WTC11 (cell line): ENCODE results near the gene PRCD. TPM values are rescaled to one million over a fixed set of nuclear protein-coding genes. Genes with fewer than 3 reads are reported as not detected.

Experiments
- ATAC-seq: fragments of 200-7000 bp; cut with Tn5 transposase; 2 replicates; pipeline ENCODE4 v1.10.0; 2021; ENCODE audit warnings: mild to moderate bottlenecking, moderate library complexity
- CTCF ChIA-PET: fragments of 300-600 bp; sonication (Branson Sonifier 250); formaldehyde crosslinking; loops from one replicate; lab custom pipeline; 2021; ENCODE audit warnings: antibody characterized with exemption; lab: Charles Lee
- POLR2A ChIA-PET: fragments of 350-600 bp; sonication (Branson Sonifier 250); formaldehyde crosslinking; loops from one replicate; lab custom pipeline; 2021; ENCODE audit warnings: antibody characterized with exemption; lab: Charles Lee
- DNase-seq: peaks from one replicate; pipeline ENCODE4 v3.0.0; 2021; ENCODE audit warnings: low spot score
- H3K27ac Mint-ChIP-seq: 2 replicates; pipeline ENCODE4 v1.8.0; 2021; ENCODE audit warnings: mixed read lengths
- H3K27me3 Mint-ChIP-seq: 2 replicates; pipeline ENCODE4 v1.8.0; 2021; ENCODE audit warnings: low read depth, mild to moderate bottlenecking, moderate library complexity, mixed read lengths
- H3K36me3 Mint-ChIP-seq: 2 replicates; pipeline ENCODE4 v1.8.0; 2021; ENCODE audit warnings: mixed read lengths
- H3K4me1 Mint-ChIP-seq: 2 replicates; pipeline ENCODE4 v1.8.0; 2022; ENCODE audit warnings: mixed read lengths
- H3K4me3 Mint-ChIP-seq: 2 replicates; pipeline ENCODE4 v1.8.0; 2021; ENCODE audit warnings: mild to moderate bottlenecking, moderate library complexity, mixed read lengths
- H3K9me3 Mint-ChIP-seq: 2 replicates; pipeline ENCODE4 v1.8.0; 2021; ENCODE audit warnings: mixed read lengths
- ELF4 ChIP-seq: sonication (generic); formaldehyde crosslinking; IDR thresholded peaks from 2 replicates; pipeline ENCODE4 v1.8.1; 2022; ENCODE audit warnings: low read depth, mild to moderate bottlenecking, moderate library complexity, missing genetic modification reagents
- ETV6 ChIP-seq: sonication (generic); formaldehyde crosslinking; IDR thresholded peaks from 2 replicates; pipeline ENCODE4 v1.8.1; 2022; ENCODE audit warnings: mild to moderate bottlenecking, missing genetic modification reagents
- IRF2 ChIP-seq: sonication (generic); formaldehyde crosslinking; IDR thresholded peaks from 2 replicates; pipeline ENCODE4 v1.8.0; 2022; ENCODE audit warnings: low read depth, missing genetic modification reagents, borderline replicate concordance
- PRRX2 ChIP-seq: fragments of 250-450 bp; sonication (Bioruptor Pico); IDR thresholded peaks from 2 replicates; pipeline ENCODE4 v1.8.0; 2021; ENCODE audit warnings: mild to moderate bottlenecking
- SP1 ChIP-seq: sonication (generic); formaldehyde crosslinking; conservative IDR thresholded peaks from 2 replicates; pipeline ENCODE4 v1.8.1; 2022; ENCODE audit warnings: missing genetic modification reagents
- TCF7 ChIP-seq: sonication (generic); formaldehyde crosslinking; IDR thresholded peaks from 2 replicates; pipeline ENCODE4 v1.8.0; 2022; ENCODE audit warnings: mild to moderate bottlenecking, low read depth, missing genetic modification reagents, moderate library complexity
- ZBTB21 ChIP-seq: sonication (generic); formaldehyde crosslinking; IDR thresholded peaks from 2 replicates; pipeline ENCODE4 v1.8.1; 2023; ENCODE audit warnings: mild to moderate bottlenecking, missing genetic modification reagents, borderline replicate concordance
- ZNF138 ChIP-seq: sonication (generic); formaldehyde crosslinking; conservative IDR thresholded peaks from 2 replicates; pipeline ENCODE4 v1.8.1; 2022; ENCODE audit warnings: mild to moderate bottlenecking, moderate library complexity, missing genetic modification reagents
- ZNF219 ChIP-seq: sonication (generic); formaldehyde crosslinking; IDR thresholded peaks from 2 replicates; pipeline ENCODE4 v1.8.0; 2023; ENCODE audit warnings: missing genetic modification reagents, mild to moderate bottlenecking, borderline replicate concordance
- total RNA-seq: library from RNA; stranded (reverse); gene quantifications from 3 replicates; pipeline ENCODE4 v1.2.3, GENCODE V29; 2021
- TF ChIP-seq, protein P1 (sequence below): sonication (generic); formaldehyde crosslinking; IDR thresholded peaks from 2 replicates; pipeline ENCODE4 v1.8.1; 2022; ENCODE audit warnings: mild to moderate bottlenecking, moderate library complexity, missing genetic modification reagents
- TF ChIP-seq, protein P2 (sequence below): fragments of 250-450 bp; sonication (Bioruptor Pico); conservative IDR thresholded peaks from 2 replicates; pipeline ENCODE4 v1.9.0; 2021; ENCODE audit warnings: mild to moderate bottlenecking
- TF ChIP-seq, protein P3 (sequence below): sonication (generic); formaldehyde crosslinking; IDR thresholded peaks from 2 replicates; pipeline ENCODE4 v1.8.1; 2023; ENCODE audit warnings: mild to moderate bottlenecking, missing genetic modification reagents, moderate library complexity
- TF ChIP-seq, protein P4 (sequence below): sonication (generic); formaldehyde crosslinking; IDR thresholded peaks from 2 replicates; pipeline ENCODE4 v1.8.1; 2023; ENCODE audit warnings: mild to moderate bottlenecking, missing genetic modification reagents
- TF ChIP-seq, protein P5 (sequence below): sonication (generic); formaldehyde crosslinking; IDR thresholded peaks from 2 replicates; pipeline ENCODE4 v1.8.1; 2023; ENCODE audit warnings: mild to moderate bottlenecking, missing genetic modification reagents

The PRCD gene
- total RNA-seq, 1 experiment from 2014 or later: 2.7 TPM

DNA sequence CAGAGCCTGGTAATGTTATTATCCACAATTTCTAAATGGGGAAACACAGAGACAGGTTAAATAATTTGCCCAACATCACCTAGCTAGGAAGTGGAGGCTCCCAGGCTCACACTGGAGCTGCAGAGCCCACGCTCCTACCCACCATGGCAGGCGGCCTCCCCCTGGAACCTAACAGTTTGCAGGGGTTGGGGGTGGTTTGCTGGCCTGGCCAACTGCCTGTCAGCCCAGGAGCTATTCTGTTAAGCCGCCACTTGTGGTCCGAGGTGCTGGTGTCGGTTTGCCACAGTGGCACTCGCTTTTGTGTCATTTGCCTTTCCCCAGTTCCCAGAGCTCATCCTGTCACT lies 3.6 kb downstream of the PRCD start:
- no peak for DNase-seq
- no peak overlapping the region for H3K27ac Mint-ChIP-seq
- no peak overlapping the region for H3K4me3 Mint-ChIP-seq
- H3K27me3 Mint-ChIP-seq: peaks cover 22% of the 10 kb centered on the region
- POLR2A ChIA-PET: interaction anchor here (0.6 to 1.4 kb wide), 2 partner anchors 15 to 45 kb away, joined by 3 to 4 read pairs; no protein-coding TSS in a partner anchor
- no peak for TF ChIP-seq IRF2
- TF ChIP-seq ZBTB21 (CRISPR knock-in tag): no peak
- TF ChIP-seq ZNF219 (CRISPR knock-in tag): no peak
- 0 out of 2 replicates have a peak, but pooled peaks have one; percentile 31 for TF ChIP-seq ETV6
- TF ChIP-seq, all 79 proteins: peak for 1
- CTCF ChIA-PET: interaction anchor here (0.9 to 5.4 kb wide), 9 partner anchors 9 to 165 kb away, joined by 3 to 81 read pairs (median 4); no protein-coding TSS in a partner anchor
- no peaks in the 10 kb centered on the region; the same call in 1 of the 2 replicates for H3K36me3 Mint-ChIP-seq
- H3K4me1 Mint-ChIP-seq: peaks cover 40% of the 10 kb centered on the region
- H3K9me3 Mint-ChIP-seq: no peaks in the 10 kb centered on the region
- no peak for ATAC-seq

DNA sequence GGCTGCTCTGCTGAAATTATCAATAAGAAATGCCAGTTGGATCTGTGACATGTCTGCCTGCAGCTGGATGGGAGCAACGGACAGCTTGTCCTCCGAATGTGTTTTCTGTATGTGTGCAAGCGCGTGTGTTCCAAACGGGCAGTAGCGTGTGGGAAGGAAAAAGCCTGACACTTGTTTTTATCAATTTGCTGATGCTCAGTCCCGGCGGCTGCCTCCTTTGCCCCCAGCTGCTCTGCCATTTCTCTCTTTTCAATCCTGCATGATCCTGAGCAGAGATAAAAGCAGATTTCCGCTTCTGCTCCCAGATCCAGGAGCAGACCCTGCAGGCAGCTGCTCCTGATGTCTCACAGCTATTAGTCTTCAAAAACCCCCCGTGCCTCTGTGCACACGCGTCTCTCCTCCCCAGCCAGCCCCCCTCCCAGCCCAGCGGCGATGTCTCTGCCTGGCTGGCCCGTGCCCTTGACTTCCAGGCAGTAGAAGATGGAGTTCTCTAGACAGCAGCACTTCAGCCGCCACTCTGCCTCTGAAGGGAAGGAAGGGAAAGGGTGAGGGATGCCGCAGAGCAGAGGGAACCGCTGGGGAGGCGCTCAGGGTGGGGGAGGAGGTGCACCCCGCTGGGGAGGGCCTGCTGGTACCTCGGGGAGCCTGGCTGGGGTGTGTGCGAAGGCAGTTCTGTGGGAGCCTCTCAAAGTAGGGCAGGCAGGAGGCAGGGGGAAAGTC lies 4.1 kb downstream of the PRCD start:
- Mint-ChIP-seq H3K9me3 (no peaks in the 10 kb centered on the region), H3K27me3 (peaks cover 17% of the 10 kb centered on the region), H3K36me3 (no peaks in the 10 kb centered on the region; the same call in 1 of the 2 replicates), H3K4me3 (no peak overlapping the region), H3K4me1 (peaks cover 36% of the 10 kb centered on the region), H3K27ac (no peak overlapping the region)
- DNase-seq (no peak), ATAC-seq (no peak)
- POLR2A ChIA-PET: interaction anchor here (0.6 to 1.4 kb wide), 2 partner anchors 14 to 45 kb away, joined by 3 to 4 read pairs; no protein-coding TSS in a partner anchor
- TF ChIP-seq, protein P1, sequence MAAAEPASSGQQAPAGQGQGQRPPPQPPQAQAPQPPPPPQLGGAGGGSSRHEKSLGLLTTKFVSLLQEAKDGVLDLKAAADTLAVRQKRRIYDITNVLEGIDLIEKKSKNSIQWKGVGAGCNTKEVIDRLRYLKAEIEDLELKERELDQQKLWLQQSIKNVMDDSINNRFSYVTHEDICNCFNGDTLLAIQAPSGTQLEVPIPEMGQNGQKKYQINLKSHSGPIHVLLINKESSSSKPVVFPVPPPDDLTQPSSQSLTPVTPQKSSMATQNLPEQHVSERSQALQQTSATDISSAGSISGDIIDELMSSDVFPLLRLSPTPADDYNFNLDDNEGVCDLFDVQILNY: no peak
- TF ChIP-seq, protein P2, sequence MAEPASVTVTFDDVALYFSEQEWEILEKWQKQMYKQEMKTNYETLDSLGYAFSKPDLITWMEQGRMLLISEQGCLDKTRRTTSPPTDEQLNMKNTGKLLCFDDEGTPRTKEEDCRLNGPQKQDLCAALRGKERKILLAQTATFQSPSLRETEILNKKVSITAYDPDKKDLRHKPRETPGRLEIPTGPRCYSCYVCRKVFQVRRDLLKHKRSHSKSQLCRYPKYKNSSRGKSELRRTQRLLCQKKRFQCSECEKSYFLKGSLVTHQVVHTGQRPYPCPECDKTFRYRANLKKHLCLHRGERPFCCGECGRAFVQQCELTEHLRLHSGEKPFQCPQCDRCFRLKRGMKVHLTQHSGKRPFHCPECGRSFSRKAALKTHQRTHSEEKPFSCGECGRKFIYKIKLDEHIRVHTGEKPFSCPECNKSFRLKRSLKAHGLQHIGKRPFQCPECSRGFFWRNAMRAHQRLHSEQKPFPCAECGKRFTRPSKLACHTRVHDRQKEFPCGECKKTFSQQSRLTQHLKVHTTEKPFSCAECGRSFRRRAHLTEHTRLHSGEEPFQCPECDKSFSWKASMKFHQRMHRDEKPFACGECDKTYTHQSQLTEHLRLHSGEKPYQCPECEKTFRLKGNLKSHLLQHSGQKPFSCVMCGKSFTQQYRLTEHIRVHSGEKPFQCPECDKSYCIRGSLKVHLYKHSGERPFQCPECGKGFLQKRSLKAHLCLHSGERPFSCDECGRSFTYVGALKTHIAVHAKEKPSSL (CRISPR knock-in tag): no peak
- TF ChIP-seq TCF7 (CRISPR knock-in tag): no peak
- TF ChIP-seq PRRX2 (CRISPR knock-in tag): no peak
- TF ChIP-seq, protein P3, sequence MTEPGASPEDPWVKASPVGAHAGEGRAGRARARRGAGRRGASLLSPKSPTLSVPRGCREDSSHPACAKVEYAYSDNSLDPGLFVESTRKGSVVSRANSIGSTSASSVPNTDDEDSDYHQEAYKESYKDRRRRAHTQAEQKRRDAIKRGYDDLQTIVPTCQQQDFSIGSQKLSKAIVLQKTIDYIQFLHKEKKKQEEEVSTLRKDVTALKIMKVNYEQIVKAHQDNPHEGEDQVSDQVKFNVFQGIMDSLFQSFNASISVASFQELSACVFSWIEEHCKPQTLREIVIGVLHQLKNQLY (CRISPR knock-in tag): no peak
- no peak for TF ChIP-seq SP1 (CRISPR knock-in tag)
- TF ChIP-seq, protein P4, sequence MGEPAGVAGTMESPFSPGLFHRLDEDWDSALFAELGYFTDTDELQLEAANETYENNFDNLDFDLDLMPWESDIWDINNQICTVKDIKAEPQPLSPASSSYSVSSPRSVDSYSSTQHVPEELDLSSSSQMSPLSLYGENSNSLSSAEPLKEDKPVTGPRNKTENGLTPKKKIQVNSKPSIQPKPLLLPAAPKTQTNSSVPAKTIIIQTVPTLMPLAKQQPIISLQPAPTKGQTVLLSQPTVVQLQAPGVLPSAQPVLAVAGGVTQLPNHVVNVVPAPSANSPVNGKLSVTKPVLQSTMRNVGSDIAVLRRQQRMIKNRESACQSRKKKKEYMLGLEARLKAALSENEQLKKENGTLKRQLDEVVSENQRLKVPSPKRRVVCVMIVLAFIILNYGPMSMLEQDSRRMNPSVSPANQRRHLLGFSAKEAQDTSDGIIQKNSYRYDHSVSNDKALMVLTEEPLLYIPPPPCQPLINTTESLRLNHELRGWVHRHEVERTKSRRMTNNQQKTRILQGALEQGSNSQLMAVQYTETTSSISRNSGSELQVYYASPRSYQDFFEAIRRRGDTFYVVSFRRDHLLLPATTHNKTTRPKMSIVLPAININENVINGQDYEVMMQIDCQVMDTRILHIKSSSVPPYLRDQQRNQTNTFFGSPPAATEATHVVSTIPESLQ: no peak
- TF ChIP-seq, protein P5, sequence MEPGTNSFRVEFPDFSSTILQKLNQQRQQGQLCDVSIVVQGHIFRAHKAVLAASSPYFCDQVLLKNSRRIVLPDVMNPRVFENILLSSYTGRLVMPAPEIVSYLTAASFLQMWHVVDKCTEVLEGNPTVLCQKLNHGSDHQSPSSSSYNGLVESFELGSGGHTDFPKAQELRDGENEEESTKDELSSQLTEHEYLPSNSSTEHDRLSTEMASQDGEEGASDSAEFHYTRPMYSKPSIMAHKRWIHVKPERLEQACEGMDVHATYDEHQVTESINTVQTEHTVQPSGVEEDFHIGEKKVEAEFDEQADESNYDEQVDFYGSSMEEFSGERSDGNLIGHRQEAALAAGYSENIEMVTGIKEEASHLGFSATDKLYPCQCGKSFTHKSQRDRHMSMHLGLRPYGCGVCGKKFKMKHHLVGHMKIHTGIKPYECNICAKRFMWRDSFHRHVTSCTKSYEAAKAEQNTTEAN (CRISPR knock-in tag): no peak
- TF ChIP-seq ELF4 (CRISPR knock-in tag): no peak
- TF ChIP-seq ZNF138 (CRISPR knock-in tag): no peak
- CTCF ChIA-PET: interaction anchor here (0.6 to 5.4 kb wide), 11 partner anchors 9 to 178 kb away, joined by 3 to 81 read pairs (median 6); no protein-coding TSS in a partner anchor
